GM19463 (cell line): ENCODE data around the gene HOXA10.

ENCODE experiments used
- ATAC-seq: cut with Tn5 transposase; IDR thresholded peaks from one replicate; pipeline ENCODE4 v1.9.1; 2021; ENCODE audit warnings: mild to moderate bottlenecking, moderate library complexity; ENCODE audit not compliant: unreplicated experiment

The HOXA10 gene

GRCh38 chr7:27191833-27192545 lies 17.9 kb upstream of the HOXA10 start:
- ATAC-seq = no peak

DNA sequence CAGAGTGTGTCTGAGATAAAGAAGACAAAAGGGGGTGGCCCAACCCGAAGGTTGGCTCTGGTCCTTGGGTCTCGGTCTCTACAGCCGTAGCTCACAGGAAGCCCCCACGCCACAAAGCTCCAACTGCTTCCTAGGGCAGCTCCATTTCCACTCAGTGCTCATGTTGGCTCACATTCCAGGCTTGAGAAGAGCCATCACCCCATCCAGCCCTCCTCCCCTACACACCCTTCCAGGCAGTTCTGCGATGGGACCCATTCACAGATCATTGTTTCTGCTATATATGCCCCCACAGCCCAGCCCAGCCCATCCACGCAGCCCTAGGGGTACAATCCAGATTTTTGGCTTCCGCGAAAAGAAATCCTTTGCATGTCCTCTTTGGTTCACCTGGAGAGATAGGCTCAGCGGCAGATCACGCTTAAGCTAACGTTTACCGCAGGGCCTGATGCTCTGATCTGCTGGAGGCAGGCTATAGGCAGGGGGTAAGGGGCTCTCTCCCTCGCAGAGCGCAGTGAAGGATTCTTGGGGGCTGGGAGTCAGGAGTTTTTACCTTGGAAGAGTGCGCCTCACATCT lies 17.1 kb upstream of the HOXA10 start:
- ATAC-seq = no peak

DNA sequence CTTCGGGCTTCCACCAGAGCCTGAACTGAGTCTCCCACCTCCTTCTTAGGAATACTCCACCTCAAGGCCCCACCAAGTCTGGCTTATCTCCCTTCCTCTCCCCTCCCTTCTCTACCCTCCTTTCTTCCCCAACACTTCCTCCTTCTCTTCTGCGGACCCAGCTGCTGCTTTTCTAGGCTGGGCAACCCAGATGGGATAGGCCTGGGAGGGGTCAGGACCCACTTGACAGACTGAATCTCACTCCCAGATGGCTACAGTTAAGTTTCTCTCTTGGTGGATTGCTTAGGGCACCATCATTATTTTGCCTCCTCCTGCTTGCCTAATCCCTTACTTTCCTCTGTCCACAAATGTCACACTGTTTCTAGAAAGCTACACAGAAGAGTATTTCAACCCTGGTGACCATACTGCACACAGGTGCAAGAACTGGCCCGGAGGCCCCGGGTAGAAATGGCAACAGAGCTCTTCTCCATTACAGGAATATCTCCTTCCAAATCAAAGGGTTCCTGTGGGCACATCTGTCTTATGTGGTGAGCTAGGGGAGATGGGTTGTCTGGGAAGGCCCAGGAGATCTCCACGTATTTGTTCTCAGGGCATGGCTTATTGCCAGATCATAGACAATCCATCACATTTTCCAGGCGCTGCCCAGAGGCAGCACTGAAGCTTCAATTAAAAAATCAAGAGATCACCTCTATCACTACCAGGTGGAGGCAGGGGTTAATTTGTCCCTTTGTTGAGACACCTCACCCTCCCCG lies 16.1 kb upstream of the HOXA10 start:
- no peak for ATAC-seq

DNA sequence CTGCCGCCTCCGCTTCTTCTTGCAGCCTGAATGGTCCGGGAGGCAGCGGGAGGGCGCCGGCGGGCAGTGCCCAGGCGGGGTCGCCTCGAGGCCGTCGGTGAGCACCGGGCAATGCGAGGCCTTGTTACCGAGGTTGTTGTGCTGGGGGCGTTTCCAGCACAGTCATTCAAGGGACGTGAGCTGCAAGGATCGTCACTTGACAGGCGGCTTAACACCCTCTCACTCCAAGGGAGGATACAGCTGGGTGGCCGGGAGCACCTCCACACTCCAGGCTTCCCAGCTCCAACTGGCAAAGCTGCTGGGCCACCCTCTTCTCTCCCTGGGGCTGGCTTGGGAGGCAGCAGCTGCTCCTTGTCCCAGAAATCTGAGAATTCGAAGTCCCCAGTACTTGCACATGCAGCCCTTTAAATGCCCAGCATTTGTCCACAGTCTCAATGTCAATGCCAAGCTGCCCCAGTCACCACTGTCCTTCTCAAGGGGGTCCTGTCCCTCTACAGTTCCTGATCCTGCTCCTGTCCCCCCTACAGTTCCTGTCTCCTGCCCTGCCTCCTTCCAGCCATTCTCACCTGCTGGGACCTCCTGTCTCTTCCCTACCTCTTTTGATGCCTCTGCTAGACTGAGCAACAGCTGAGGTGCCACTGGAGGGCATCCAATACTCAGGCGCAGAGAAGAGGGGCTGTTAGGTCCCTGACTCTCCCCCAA lies 15.3 kb upstream of the HOXA10 start:
- ATAC-seq = no peak

DNA sequence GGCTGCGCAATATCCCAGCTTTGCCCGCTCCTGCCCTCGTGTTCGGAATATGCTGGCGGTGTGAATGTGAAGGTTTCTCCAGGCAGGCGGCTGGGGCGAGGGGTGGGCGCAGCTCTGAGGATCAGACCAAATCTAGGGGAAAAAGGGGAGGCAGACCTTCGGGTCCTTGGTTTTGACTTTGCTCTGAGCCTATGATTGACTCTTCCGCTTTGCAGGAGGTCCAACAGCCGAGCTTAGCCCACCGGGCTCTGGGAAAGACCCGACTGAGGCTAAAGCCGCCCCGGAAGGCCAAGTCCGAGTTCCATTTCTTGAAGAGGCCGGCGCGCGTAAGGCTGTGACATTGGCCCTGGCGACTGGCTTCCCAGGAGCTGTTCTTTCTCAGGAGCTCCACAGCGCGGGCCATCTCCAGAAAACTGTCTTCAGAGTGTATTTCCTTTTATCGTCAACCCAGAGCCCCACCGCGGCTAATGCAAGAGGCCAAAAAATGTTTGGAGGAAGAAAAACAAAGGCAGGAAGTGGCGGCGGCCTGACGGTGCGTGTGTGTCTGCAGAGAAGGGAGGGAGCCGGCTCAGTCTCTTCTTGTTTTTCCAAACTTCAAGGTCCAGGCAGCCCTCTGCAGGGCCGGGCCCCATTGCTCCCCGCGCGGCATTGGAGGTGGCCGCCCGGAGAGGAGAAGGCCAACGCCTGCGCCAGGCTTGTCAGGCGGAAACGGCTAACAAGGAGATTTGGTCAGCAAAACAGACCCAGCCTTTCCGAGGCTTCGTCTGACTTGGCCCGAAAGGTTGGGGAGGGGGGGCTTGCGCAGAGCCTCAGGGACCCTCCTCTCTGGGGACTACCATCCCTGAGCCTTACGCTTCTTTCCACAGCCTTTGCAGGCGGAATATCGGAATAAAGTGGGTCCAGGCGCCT lies 14.5 kb upstream of the HOXA10 start:
- no peak for ATAC-seq

DNA sequence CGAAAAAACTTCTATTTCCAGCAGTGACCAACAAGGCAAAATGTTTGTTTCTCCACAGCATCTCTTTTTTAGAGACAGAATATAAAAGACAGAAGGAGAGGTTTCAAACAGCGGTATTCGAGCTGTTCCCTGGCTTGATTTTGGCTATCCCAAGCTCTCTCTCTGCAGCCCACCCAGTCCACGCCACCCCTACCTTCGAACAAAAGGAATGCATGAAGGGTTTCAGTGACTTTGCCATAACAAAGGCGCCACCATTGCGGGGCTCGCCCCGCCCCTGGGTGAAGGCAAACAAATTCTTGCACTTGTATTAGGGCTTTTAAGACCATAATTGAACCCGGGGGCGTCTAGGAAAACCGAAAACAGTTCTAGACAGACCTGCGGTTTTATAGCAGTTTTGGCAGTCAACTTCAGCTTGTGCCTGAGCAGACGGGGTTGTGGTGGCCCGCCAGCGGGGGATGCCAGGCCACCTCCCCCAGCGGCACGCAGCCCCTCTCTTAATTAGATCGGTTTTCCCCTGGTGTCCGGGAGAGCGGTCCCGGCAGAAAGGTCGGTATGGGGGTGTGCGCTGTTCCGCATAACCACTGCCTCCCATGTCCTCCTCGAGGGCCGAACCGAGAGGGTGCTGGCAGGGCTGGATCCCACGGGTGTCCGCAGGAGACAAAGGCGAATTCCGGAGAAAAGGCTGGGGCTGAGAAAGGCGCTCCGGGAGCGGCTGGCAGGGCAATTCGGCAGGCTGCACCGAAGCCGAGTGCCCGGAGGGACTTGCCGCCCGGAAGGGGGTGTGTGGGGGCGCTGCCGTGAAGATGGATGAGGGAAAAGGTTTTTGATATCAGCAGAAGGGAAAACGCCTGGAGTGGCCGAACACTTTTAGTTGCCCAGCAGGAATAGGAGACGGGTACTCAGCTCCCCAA lies 13.6 kb upstream of the HOXA10 start:
- ATAC-seq = no peak

GRCh38 chr7:27186668-27187474 lies 12.8 kb upstream of the HOXA10 start:
- ATAC-seq = no peak

DNA sequence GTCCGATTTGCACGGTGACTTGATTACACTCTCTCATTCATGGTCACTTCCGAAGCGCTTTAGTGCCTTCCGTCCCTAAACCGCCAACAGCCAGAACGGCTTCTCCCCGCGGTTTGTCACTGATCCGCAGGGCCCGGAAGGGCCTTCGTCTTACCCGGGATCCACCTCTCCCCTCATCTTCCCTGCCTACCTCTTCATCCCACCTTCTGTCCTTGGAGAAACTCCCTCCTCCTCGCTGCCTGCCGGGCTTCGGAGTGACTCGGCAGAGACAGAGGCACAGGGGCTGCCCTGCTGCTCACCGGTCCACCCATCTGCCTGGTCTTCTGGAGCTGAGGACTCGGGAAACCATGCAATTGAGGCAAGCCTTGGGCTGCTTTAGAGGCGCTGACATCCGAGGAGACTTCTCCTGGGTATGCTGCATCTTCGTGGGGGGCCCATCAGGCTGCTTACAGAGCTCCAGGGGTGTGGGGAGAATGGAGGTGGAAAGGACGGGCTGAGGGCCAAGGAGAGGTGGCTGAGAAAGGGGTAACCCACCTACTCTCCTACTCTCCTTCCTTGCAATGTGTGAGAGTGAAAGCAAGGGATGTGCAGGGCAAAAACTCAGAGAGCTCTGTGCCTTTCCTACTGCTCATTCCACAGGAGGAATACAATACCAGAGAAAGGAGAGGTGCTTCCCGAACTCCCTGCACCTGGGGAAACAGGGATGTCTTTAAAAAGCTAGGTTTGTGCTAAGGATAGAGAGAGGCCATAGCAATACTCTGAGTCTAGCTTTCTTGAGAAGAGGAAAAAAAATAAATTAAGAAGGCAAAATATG lies 11.9 kb upstream of the HOXA10 start:
- ATAC-seq = no peak

GRCh38 chr7:27185013-27185853 lies 11.1 kb upstream of the HOXA10 start, which contains the start of gene HOXA11:
Gene HOXA11 (minus strand): TSS chr7:27185232. CDS start chr7:27185144, 88 bp downstream.
- no peak for ATAC-seq

- ATAC-seq = no peak
Measured at GRCh38 chr7:27184337-27185012, 10.4 kb upstream of the HOXA10 start.

- ATAC-seq = no peak
Measured at GRCh38 chr7:27183682-27184336, 9.7 kb upstream of the HOXA10 start.

GRCh38 chr7:27182861-27183681 lies 9.0 kb upstream of the HOXA10 start:
- no peak for ATAC-seq

DNA sequence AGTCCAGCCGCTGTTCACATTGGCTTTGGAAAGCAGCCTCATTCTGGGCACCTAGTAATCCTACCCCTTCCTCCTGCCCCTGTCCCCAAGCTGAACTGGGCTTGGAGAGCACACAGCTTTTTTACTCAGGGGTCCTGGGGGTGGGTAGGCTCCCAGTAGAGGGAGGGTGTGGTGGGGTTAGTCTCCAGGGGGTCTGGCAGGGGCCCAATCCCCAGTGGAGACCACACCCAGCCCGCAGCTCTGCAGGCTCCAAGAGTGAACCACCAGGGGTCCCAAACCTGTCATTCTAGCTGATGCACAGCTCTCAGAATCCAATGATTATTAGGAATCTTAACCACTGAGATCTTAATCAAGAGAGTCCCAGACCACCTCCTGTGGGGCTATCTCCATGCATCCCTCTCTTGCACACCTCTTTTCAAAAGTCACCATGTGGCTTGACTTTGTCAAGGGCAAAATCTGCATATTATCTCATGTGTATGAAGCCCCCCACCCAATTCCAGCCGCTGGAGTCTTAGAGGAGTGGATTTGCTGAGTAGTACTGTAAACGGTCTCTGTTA lies 8.2 kb upstream of the HOXA10 start:
- no peak for ATAC-seq

GRCh38 chr7:27181795-27182275 lies 7.7 kb upstream of the HOXA10 start:
- ATAC-seq = no peak
